A549 (cell line): ENCODE results near the gene INPP4B.

Experiments used
- BHLHE40 ChIP-seq: IDR thresholded peaks from 2 replicates; pipeline ENCODE4 v1.6.1; 2012; ENCODE audit warnings: low read depth, low read length, inconsistent platforms
- E2F6 ChIP-seq: IDR thresholded peaks from 2 replicates; pipeline ENCODE4 v1.6.1; 2012; ENCODE audit warnings: low read depth, borderline replicate concordance
- EP300 ChIP-seq, 2 experiments: fragments of >200 bp; sonication (Bioruptor Twin); formaldehyde crosslinking; IDR thresholded peaks; 2 replicates in 1 of 2; 3 replicates in 1 of 2; pipeline ENCODE4 v1.6.1; 2016 to 2017
- MAX ChIP-seq: IDR thresholded peaks from 2 replicates; pipeline ENCODE4 v1.6.1; 2012
- NFE2L2 ChIP-seq: fragments of 150-350 bp; conservative IDR thresholded peaks from 2 replicates; pipeline ENCODE4 v1.6.1; 2014; ENCODE audit warnings: low read length
- NR3C1 ChIP-seq: fragments of >200 bp; sonication (Bioruptor Twin); formaldehyde crosslinking; IDR thresholded peaks from 3 replicates; pipeline ENCODE4 v1.6.1; 2017
- RAD21 ChIP-seq, 2 experiments: fragments of >200 bp in 1 of 2; sonication (Bioruptor Twin) in 1 of 2; formaldehyde crosslinking in 1 of 2; IDR thresholded peaks in 1 of 2; conservative IDR thresholded peaks in 1 of 2; 2 replicates in 1 of 2; 3 replicates in 1 of 2; pipeline ENCODE4 v1.6.1; 2012 to 2018; ENCODE audit warnings: inconsistent platforms in 1 of 2
- RCOR1 ChIP-seq: fragments of 150-350 bp; IDR thresholded peaks from 2 replicates; pipeline ENCODE4 v1.6.1; 2014; ENCODE audit warnings: antibody characterized with exemption, low read length, low read depth
- SMC3 ChIP-seq: fragments of >200 bp; sonication (Bioruptor Twin); formaldehyde crosslinking; IDR thresholded peaks from 3 replicates; pipeline ENCODE4 v1.6.1; 2018; ENCODE audit warnings: inconsistent platforms
- TF ChIP-seq, protein P1 (sequence below): fragments of >200 bp; sonication (Bioruptor Twin); formaldehyde crosslinking; IDR thresholded peaks from 3 replicates; pipeline ENCODE4 v1.5.1; 2016
- TF ChIP-seq, protein P2 (sequence below): fragments of 200-600 bp; sonication (generic); IDR thresholded peaks from 2 replicates; pipeline ENCODE4 v1.6.1; 2016; ENCODE audit warnings: antibody characterized with exemption, mild to moderate bottlenecking, moderate library complexity

GRCh38 chr4:142440093-142440492, 406.0 kb downstream of the INPP4B start:
- TF ChIP-seq, protein P1, sequence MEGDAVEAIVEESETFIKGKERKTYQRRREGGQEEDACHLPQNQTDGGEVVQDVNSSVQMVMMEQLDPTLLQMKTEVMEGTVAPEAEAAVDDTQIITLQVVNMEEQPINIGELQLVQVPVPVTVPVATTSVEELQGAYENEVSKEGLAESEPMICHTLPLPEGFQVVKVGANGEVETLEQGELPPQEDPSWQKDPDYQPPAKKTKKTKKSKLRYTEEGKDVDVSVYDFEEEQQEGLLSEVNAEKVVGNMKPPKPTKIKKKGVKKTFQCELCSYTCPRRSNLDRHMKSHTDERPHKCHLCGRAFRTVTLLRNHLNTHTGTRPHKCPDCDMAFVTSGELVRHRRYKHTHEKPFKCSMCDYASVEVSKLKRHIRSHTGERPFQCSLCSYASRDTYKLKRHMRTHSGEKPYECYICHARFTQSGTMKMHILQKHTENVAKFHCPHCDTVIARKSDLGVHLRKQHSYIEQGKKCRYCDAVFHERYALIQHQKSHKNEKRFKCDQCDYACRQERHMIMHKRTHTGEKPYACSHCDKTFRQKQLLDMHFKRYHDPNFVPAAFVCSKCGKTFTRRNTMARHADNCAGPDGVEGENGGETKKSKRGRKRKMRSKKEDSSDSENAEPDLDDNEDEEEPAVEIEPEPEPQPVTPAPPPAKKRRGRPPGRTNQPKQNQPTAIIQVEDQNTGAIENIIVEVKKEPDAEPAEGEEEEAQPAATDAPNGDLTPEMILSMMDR = no peak
- TF ChIP-seq SMC3 (no peak), RCOR1 (no peak), RAD21 (conservative IDR thresholded peaks at IDR 0.05 in 1 of 2, IDR thresholded peaks at IDR 0.05 in 1 of 2) (no peak), BHLHE40 (no peak), NFE2L2 (no peak), EP300 (IDR thresholded peaks at IDR 0.05) (no peak), E2F6 (no peak), NR3C1 (no peak), MAX (no peak)
- TF ChIP-seq, protein P2, sequence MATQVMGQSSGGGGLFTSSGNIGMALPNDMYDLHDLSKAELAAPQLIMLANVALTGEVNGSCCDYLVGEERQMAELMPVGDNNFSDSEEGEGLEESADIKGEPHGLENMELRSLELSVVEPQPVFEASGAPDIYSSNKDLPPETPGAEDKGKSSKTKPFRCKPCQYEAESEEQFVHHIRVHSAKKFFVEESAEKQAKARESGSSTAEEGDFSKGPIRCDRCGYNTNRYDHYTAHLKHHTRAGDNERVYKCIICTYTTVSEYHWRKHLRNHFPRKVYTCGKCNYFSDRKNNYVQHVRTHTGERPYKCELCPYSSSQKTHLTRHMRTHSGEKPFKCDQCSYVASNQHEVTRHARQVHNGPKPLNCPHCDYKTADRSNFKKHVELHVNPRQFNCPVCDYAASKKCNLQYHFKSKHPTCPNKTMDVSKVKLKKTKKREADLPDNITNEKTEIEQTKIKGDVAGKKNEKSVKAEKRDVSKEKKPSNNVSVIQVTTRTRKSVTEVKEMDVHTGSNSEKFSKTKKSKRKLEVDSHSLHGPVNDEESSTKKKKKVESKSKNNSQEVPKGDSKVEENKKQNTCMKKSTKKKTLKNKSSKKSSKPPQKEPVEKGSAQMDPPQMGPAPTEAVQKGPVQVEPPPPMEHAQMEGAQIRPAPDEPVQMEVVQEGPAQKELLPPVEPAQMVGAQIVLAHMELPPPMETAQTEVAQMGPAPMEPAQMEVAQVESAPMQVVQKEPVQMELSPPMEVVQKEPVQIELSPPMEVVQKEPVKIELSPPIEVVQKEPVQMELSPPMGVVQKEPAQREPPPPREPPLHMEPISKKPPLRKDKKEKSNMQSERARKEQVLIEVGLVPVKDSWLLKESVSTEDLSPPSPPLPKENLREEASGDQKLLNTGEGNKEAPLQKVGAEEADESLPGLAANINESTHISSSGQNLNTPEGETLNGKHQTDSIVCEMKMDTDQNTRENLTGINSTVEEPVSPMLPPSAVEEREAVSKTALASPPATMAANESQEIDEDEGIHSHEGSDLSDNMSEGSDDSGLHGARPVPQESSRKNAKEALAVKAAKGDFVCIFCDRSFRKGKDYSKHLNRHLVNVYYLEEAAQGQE = no peak
